H1 (cell line): ENCODE results near the gene RRM2. TPM values are rescaled to one million over a fixed set of nuclear protein-coding genes. Genes with fewer than 3 reads are reported as not detected.

Experiments used
- CTCF ChIA-PET: fragments of 300-600 bp; sonication (Branson Sonifier 250); formaldehyde crosslinking; loops from one replicate; lab custom pipeline; 2021; ENCODE audit not compliant: partially characterized antibody; lab: Charles Lee
- POLR2A ChIA-PET: fragments of 300-600 bp; sonication (Branson Sonifier 250); formaldehyde crosslinking; loops from one replicate; lab custom pipeline; 2021; ENCODE audit warnings: inconsistent platforms; ENCODE audit not compliant: partially characterized antibody; lab: Charles Lee
- DNase-seq, 2 experiments: peaks; one replicate each; pipeline versions ENCODE4 v3.0.0 to v3.0.0-alpha.2; 2010 to 2022; ENCODE audit warnings: low spot score in 2 of 2, low read depth in 1 of 2, mixed read lengths in 1 of 2
- FAIRE-seq: peaks from 2 replicates; lab custom pipeline; 2011; peaks lifted over from hg19 to GRCh38; lab: Jason Lieb, UNC
- H2AFZ ChIP-seq: 2 replicates; pipeline ENCODE4 v1.8.1; 2012; ENCODE audit warnings: low read length, inconsistent platforms
- H2AK5ac ChIP-seq: 2 replicates; pipeline ENCODE4 v1.6.1; 2013; ENCODE audit warnings: low read depth, low read length
- H2BK120ac ChIP-seq: replicated peaks from 2 replicates; pipeline ENCODE3; 2013; ENCODE audit warnings: low read depth, low read length, inconsistent platforms
- H2BK12ac ChIP-seq: 2 replicates; pipeline ENCODE4 v1.6.1; 2013; ENCODE audit warnings: low read depth, low read length
- H2BK15ac ChIP-seq: 2 replicates; pipeline ENCODE4 v1.6.1; 2013; ENCODE audit warnings: low read length
- H2BK20ac ChIP-seq: 2 replicates; pipeline ENCODE4 v1.6.1; 2013; ENCODE audit warnings: low read length
- H2BK5ac ChIP-seq: 2 replicates; pipeline ENCODE4 v1.6.1; 2013; ENCODE audit warnings: low read depth, low read length
- H3K14ac ChIP-seq: 2 replicates; pipeline ENCODE4 v1.6.1; 2013; ENCODE audit warnings: inconsistent platforms; ENCODE audit not compliant: insufficient read length
- H3K18ac ChIP-seq: 2 replicates; pipeline ENCODE4 v1.6.1; 2013; ENCODE audit warnings: low read length; ENCODE audit errors: extremely low read depth
- H3K23ac ChIP-seq: 2 replicates; pipeline ENCODE4 v1.6.1; 2013; ENCODE audit warnings: inconsistent platforms; ENCODE audit not compliant: insufficient read length
- H3K23me2 ChIP-seq: 2 replicates; pipeline ENCODE4 v1.6.1; 2013; ENCODE audit warnings: low read depth, low read length
- H3K27ac ChIP-seq: 2 replicates; pipeline ENCODE4 v1.6.1; 2011; ENCODE audit warnings: low read depth, low read length, inconsistent platforms
- H3K27me3 ChIP-seq, 4 experiments: replicated peaks in 1 of 4; 1 replicate in 1 of 4; 2 replicates in 3 of 4; pipeline versions ENCODE4 v1.6.1 to v1.8.1; 2011 to 2013; ENCODE audit warnings: low read length in 3 of 4, mild to moderate bottlenecking in 3 of 4, inconsistent platforms in 2 of 4, mixed read lengths in 2 of 4, moderate library complexity in 1 of 4; ENCODE audit not compliant: control insufficient read depth in 3 of 4, insufficient read depth in 3 of 4; ENCODE audit errors: extremely low read depth in 1 of 4
- H3K36me3 ChIP-seq, 4 experiments: 2 replicates each; pipeline versions ENCODE4 v1.6.1 to v1.8.1; 2011 to 2013; ENCODE audit warnings: mild to moderate bottlenecking in 4 of 4, low read length in 3 of 4, moderate library complexity in 2 of 4, control low read depth in 1 of 4, inconsistent platforms in 1 of 4; ENCODE audit not compliant: insufficient read depth in 4 of 4, control insufficient read depth in 2 of 4
- H3K4ac ChIP-seq: replicated peaks from 2 replicates; pipeline ENCODE3; 2013; ENCODE audit warnings: low read length, low read depth, mixed read lengths, inconsistent platforms; ENCODE audit not compliant: insufficient read length
- H3K4me1 ChIP-seq, 4 experiments: replicated peaks in 1 of 4; 1 replicate in 1 of 4; 2 replicates in 3 of 4; pipeline versions ENCODE4 v1.6.1 to v1.8.1; 2011 to 2013; ENCODE audit warnings: low read length in 3 of 4, inconsistent platforms in 2 of 4, mixed read lengths in 1 of 4; ENCODE audit not compliant: insufficient read depth in 4 of 4, control insufficient read depth in 3 of 4
- H3K4me2 ChIP-seq, 2 experiments: 2 replicates each; pipeline versions ENCODE4 v1.6.1 to v1.8.1; 2011 to 2013; ENCODE audit warnings: low read depth in 2 of 2, low read length in 2 of 2, control low read depth in 1 of 2, inconsistent platforms in 1 of 2, mild to moderate bottlenecking in 1 of 2; ENCODE audit not compliant: insufficient read depth in 1 of 2
- H3K4me3 ChIP-seq, 4 experiments: fragments of 200-600, 300-600 bp in 1 of 4; sonication (generic), shearing (Covaris generic), sonication (Bioruptor Twin) in 1 of 4; 2 replicates each; pipeline versions ENCODE4 v1.5.1 to v1.8.1; 2011 to 2016; ENCODE audit warnings: low read length in 4 of 4, low read depth in 3 of 4, control low read depth in 2 of 4, inconsistent platforms in 2 of 4, mild to moderate bottlenecking in 2 of 4, mixed read lengths in 1 of 4, moderate library complexity in 1 of 4; ENCODE audit not compliant: insufficient read depth in 2 of 4; ENCODE audit errors: extremely low read depth in 1 of 4
- H3K56ac ChIP-seq: replicated peaks from 2 replicates; pipeline ENCODE3; 2013; ENCODE audit warnings: low read depth, mild to moderate bottlenecking, mixed read lengths, low read length, inconsistent platforms; ENCODE audit not compliant: insufficient read length
- H3K79me1 ChIP-seq: 2 replicates; pipeline ENCODE4 v1.6.1; 2013; ENCODE audit warnings: low read depth, low read length, control low read depth
- H3K79me2 ChIP-seq, 2 experiments: 2 replicates each; pipeline versions ENCODE4 v1.6.1 to v1.8.1; 2012 to 2013; ENCODE audit warnings: low read length in 2 of 2, mild to moderate bottlenecking in 2 of 2, inconsistent platforms in 1 of 2; ENCODE audit not compliant: insufficient read depth in 2 of 2, control insufficient read depth in 1 of 2
- H3K9ac ChIP-seq, 4 experiments: replicated peaks in 1 of 4; 1 replicate in 1 of 4; 2 replicates in 3 of 4; pipeline versions ENCODE4 v1.6.1 to v1.8.1; 2011 to 2013; ENCODE audit warnings: low read depth in 3 of 4, low read length in 3 of 4, control low read depth in 2 of 4, mild to moderate bottlenecking in 2 of 4, moderate library complexity in 2 of 4, inconsistent platforms in 1 of 4; ENCODE audit errors: extremely low read depth in 1 of 4
- H3K9me3 ChIP-seq, 2 experiments: 2 replicates each; pipeline versions ENCODE4 v1.6.1 to v1.8.1; 2012 to 2013; ENCODE audit warnings: mild to moderate bottlenecking in 2 of 2, moderate library complexity in 2 of 2, control low read depth in 1 of 2, inconsistent platforms in 1 of 2, low read depth in 1 of 2, low read length in 1 of 2, mixed read lengths in 1 of 2; ENCODE audit not compliant: insufficient read depth in 2 of 2
- H4K20me1 ChIP-seq, 2 experiments: replicated peaks in 1 of 2; 2 replicates each; pipeline versions ENCODE3 to v1.8.1; 2011 to 2013; ENCODE audit warnings: inconsistent platforms in 2 of 2, low read length in 2 of 2, mild to moderate bottlenecking in 1 of 2; ENCODE audit not compliant: insufficient read depth in 2 of 2, control insufficient read depth in 1 of 2
- H4K5ac ChIP-seq: 2 replicates; pipeline ENCODE4 v1.6.1; 2013; ENCODE audit warnings: low read length, low read depth, mixed read lengths, inconsistent platforms; ENCODE audit not compliant: insufficient read length
- H4K8ac ChIP-seq: 2 replicates; pipeline ENCODE4 v1.8.0; 2013; ENCODE audit warnings: mild to moderate bottlenecking, moderate library complexity, low read length, inconsistent platforms; ENCODE audit not compliant: insufficient read depth; ENCODE audit errors: extremely low read depth
- H4K91ac ChIP-seq: replicated peaks from 2 replicates; pipeline ENCODE3; 2013; ENCODE audit warnings: low read length, mixed read lengths, inconsistent platforms; ENCODE audit not compliant: insufficient read length
- SAP30 ChIP-seq: fragments of 300-600 bp; sonication (generic); IDR thresholded peaks from 2 replicates; pipeline ENCODE4 v1.7.1; 2012; ENCODE audit warnings: low read length, moderate library complexity, mild to moderate bottlenecking, inconsistent platforms; ENCODE audit not compliant: insufficient read depth, insufficient replicate concordance
- TAF7 ChIP-seq: optimal IDR thresholded peaks from 2 replicates; pipeline ENCODE3; 2011; ENCODE audit warnings: low read depth, mild to moderate bottlenecking, inconsistent platforms, low read length, moderate library complexity, borderline replicate concordance
- ZNF274 ChIP-seq: IDR thresholded peaks from 2 replicates; pipeline ENCODE4 v1.7.0; 2012; ENCODE audit warnings: low read length, borderline replicate concordance; ENCODE audit errors: extremely low read depth
- WGBS, 2 experiments: shearing (Covaris generic) in 1 of 2; methylation state at CpG; one replicate each; pipeline versions ENCODE4 v1.1.6 to v1.1.7; 2013 to 2015; ENCODE audit warnings: low lambda C conversion rate in 2 of 2, mixed read lengths in 2 of 2, inconsistent platforms in 1 of 2, low coverage in 1 of 2, missing lambda C conversion rate in 1 of 2; ENCODE audit not compliant: insufficient replicate concordance in 2 of 2, insufficient coverage in 1 of 2, insufficient read length in 1 of 2; ENCODE audit errors: extremely low coverage in 1 of 2, missing lambda C conversion rate in 1 of 2; 5-methylcytosine and 5-hydroxymethylcytosine counted together
- polyA plus RNA-seq, 7 experiments: library from polyadenylated mRNA; depleted of rRNA in 3 of 7; stranded (reverse) in 5 of 7; unstranded in 2 of 7; fragments of >200 nt in 5 of 7; fragments of 200-250 nt in 2 of 7; gene quantifications; 1 replicate in 5 of 7; 2 replicates in 1 of 7; 4 replicates in 1 of 7; pipeline versions ENCODE4 v1.2.1 to v1.2.3, GENCODE V29; 2011 to 2013; ENCODE audit warnings: missing spikeins in 2 of 7, mixed read lengths in 2 of 7
- total RNA-seq: library from RNA; stranded (reverse); fragmentation: NEBNext Ultra II Directional; extraction: Animal tissue kit (Norgen Biotek cat#: 25700); gene quantifications from 2 replicates; pipeline ENCODE4 v1.2.1, GENCODE V29; 2021
- TF ChIP-seq, protein P1 (sequence below): IDR thresholded peaks from 2 replicates; pipeline ENCODE4 v1.6.1; 2012; ENCODE audit warnings: inconsistent platforms
- TF ChIP-seq, protein P2 (sequence below): IDR thresholded peaks from 2 replicates; pipeline ENCODE4 v1.6.1; 2012; ENCODE audit warnings: inconsistent platforms

RRM2 gene
- total and polyA plus RNA-seq, 2 of the 8 experiments (the other 6 are each of a cell fraction or from before 2014, with no cell fraction given) = 37.7 to 215 TPM

DNA sequence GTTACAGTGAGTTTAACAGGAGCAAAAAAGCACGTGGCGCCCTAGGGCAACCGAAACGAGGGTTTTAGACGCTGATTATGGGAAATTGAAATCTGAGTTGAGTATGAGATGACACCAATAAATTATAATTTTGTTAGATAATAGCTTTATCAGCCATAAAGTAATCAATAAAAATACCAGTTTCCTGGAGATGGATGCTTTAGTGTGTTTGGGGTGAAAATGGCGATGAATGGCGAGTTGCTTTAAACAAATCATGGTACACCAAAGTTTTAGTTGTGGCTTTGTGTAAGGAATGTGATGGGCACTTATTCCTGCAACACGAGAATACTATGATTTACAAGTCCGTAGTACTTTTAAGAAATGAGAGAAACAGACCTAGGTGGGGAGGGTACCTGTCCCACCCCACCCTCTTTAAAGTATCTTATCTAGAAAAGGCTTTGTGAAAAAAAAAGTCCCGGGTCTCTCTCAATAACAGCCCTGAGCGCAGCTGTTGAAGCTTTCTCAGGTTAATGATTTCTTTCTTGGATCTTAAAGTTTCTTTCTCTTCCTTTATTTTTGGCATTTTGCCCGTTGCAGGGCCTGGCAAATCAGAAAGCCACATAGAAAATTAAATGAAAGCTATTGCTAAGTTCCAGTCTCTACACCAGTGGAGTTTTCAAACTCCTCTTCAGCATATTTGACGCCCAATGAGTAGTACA lies 1.5 kb upstream of the RRM2 start:
- Histone ChIP-seq H3K14ac (peak overlapping the region; percentile 88), H2BK120ac (no peak overlapping the region), H3K79me2 (peaks cover 0 to 38% of the 10 kb centered on the region in 2 experiments; a peak in 3 of 4 replicates), H2BK12ac (peak overlapping the region; percentile 30; the same call in 1 of the 2 replicates), H3K4me1 (peaks cover 1 to 4% (median 4%) of the 10 kb centered on the region in 4 experiments; a peak in 4 of 7 replicates), H4K20me1 (peaks cover 6 to 10% of the 10 kb centered on the region in 2 experiments), H3K79me1 (peaks cover 9% of the 10 kb centered on the region), H3K9me3 (no peaks in the 10 kb centered on the region), H3K4me3 (peak overlapping the region; percentile 68 to 96 (median 88)), H3K27me3 (no peaks in the 10 kb centered on the region), H4K91ac (peak overlapping the region; percentile 72), H3K36me3 (peaks cover 8 to 25% (median 17%) of the 10 kb centered on the region in 4 experiments), H3K4me2 (peak overlapping the region; percentile 82 to 92), H3K9ac (peak overlapping the region; percentile 78 to 87 (median 84)), H3K27ac (peak overlapping the region; percentile 86), H2AK5ac (0 out of 2 replicates have a peak overlapping the region, but pooled peaks have one; percentile 46), H2BK20ac (no peak overlapping the region), H4K5ac (peak overlapping the region; percentile 49), H4K8ac (no peak overlapping the region), H3K23ac (no peak overlapping the region), H2BK5ac (peak overlapping the region; percentile 82), H3K56ac (no peak overlapping the region), H3K4ac (peak overlapping the region; percentile 17), H2AFZ (0 out of 2 replicates have a peak overlapping the region, but pooled peaks have one; percentile 21), H3K18ac (peak overlapping the region; percentile 75; the same call in 1 of the 2 replicates), H3K23me2 (peaks cover 13% of the 10 kb centered on the region), H2BK15ac (0 out of 2 replicates have a peak overlapping the region, but pooled peaks have one; percentile 23)
- POLR2A ChIA-PET = interaction anchor here (0.6 to 8.9 kb wide), 10 partner anchors 13 to 739 kb away, joined by 3 to 87 read pairs (median 4); partner anchors contain the start of genes KLF11 and ODC1
- CTCF ChIA-PET = no interaction called here
- 9% methylated on average over 13 of the region's 13 CpGs; no CpG with 5 or more reads in 1 of the 2 experiments for WGBS, 2 experiments
- DNase-seq (no peak), FAIRE-seq (no peak)
- TF ChIP-seq TAF7 = no peak
- TF ChIP-seq, protein P1, sequence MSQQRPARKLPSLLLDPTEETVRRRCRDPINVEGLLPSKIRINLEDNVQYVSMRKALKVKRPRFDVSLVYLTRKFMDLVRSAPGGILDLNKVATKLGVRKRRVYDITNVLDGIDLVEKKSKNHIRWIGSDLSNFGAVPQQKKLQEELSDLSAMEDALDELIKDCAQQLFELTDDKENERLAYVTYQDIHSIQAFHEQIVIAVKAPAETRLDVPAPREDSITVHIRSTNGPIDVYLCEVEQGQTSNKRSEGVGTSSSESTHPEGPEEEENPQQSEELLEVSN = peak; percentile 61; the same call in 1 of the 2 replicates
- peak; percentile 25 for TF ChIP-seq SAP30
- TF ChIP-seq ZNF274 = no peak
- TF ChIP-seq, protein P2, sequence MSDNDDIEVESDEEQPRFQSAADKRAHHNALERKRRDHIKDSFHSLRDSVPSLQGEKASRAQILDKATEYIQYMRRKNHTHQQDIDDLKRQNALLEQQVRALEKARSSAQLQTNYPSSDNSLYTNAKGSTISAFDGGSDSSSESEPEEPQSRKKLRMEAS = peak; percentile 39; the same call in 1 of the 2 replicates
